Renal pelvis (tissue), 12 donors: ENCODE data around the gene DENND6A. TPM values are rescaled to one million over a fixed set of nuclear protein-coding genes. Genes with fewer than 3 reads are reported as not detected.
"Not testable (repeated sequence)": the region's sequence is repeated elsewhere in the genome, so short reads cannot be mapped to it uniquely, and the experiment has no call there.

ENCODE experiments used
- DNase-seq: peaks from one replicate; pipeline ENCODE4 v3.0.0-alpha.2; 2013
- long read RNA-seq, 16 experiments: transcript quantifications; one replicate each; lab custom pipeline, GENCODE V29; 2026
- polyA plus RNA-seq, 3 donors: library from polyadenylated mRNA; unstranded; fragments of 120-200 nt; gene quantifications; one replicate each; pipeline ENCODE4 v1.2.1, GENCODE V29; 2013; ENCODE audit not compliant: insufficient read length in 3 of 3

Gene DENND6A, protein sequence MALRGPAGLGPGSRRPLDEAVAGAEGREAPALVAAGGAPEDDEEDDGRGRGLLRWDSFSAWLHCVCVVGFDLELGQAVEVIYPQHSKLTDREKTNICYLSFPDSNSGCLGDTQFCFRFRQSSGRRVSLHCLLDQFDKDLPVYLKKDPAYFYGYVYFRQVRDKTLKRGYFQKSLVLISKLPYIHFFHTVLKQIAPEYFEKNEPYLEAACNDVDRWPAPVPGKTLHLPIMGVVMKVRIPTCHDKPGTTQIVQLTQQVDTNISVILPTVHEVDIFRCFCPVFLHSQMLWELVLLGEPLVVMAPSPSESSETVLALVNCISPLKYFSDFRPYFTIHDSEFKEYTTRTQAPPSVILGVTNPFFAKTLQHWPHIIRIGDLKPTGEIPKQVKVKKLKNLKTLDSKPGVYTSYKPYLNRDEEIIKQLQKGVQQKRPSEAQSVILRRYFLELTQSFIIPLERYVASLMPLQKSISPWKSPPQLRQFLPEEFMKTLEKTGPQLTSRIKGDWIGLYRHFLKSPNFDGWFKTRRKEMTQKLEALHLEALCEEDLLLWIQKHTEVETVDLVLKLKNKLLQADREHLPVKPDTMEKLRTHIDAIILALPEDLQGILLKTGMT
- 10 to 100 TPM; 25.9 to 30.1 (median 29.4) TPM for polyA plus RNA-seq
- long read RNA-seq, donor 1, partial matches to known transcripts, result 0 of 2 reads
- long read RNA-seq, donor 1, other reads (novel, unspliced or antisense), result 0 of 2 reads
- long read RNA-seq, donor 2, result 0 reads
- long read RNA-seq, donor 3, result 0 reads
- long read RNA-seq, donor 4, partial matches to known transcripts, result 0 of 1 reads
- long read RNA-seq, donor 4, other reads (novel, unspliced or antisense), result 0 of 1 reads
- long read RNA-seq, donor 5, result 0 reads
- long read RNA-seq, donor 6, full-length matches to known transcripts, result 1 of 1 reads
- long read RNA-seq, donor 6, partial matches to known transcripts, result 0 of 1 reads
- long read RNA-seq, donor 6, other reads (novel, unspliced or antisense), result 0 of 1 reads
- long read RNA-seq, donor 7, full-length matches to known transcripts, result 1 of 1 reads
- long read RNA-seq, donor 7, partial matches to known transcripts, result 0 of 1 reads
- long read RNA-seq, donor 7, other reads (novel, unspliced or antisense), result 0 of 1 reads
- long read RNA-seq, donor 8, result 0 reads
- long read RNA-seq, donor 9, partial matches to known transcripts, result 0 of 1 reads
- long read RNA-seq, donor 9, other reads (novel, unspliced or antisense), result 0 of 1 reads
- long read RNA-seq, donor 10, full-length matches to known transcripts, result 2 of 2 reads
- long read RNA-seq, donor 10, partial matches to known transcripts, result 0 of 2 reads
- long read RNA-seq, donor 10, other reads (novel, unspliced or antisense), result 0 of 2 reads
- long read RNA-seq, donor 11, partial matches to known transcripts, result 7 of 7 reads
- long read RNA-seq, donor 11, other reads (novel, unspliced or antisense), result 0 of 7 reads
- long read RNA-seq, donor 12, partial matches to known transcripts, result 0 of 1 reads
- long read RNA-seq, donor 12, other reads (novel, unspliced or antisense), result 0 of 1 reads
- long read RNA-seq, donor 13, result 0 reads
- long read RNA-seq, donor 14, result 0 reads
- long read RNA-seq, donor 15, full-length matches to known transcripts, result 1 of 1 reads
- long read RNA-seq, donor 15, partial matches to known transcripts, result 0 of 1 reads
- long read RNA-seq, donor 15, other reads (novel, unspliced or antisense), result 0 of 1 reads
- long read RNA-seq, donor 16, full-length matches to known transcripts, result 1 of 1 reads
- long read RNA-seq, donor 16, partial matches to known transcripts, result 0 of 1 reads
- long read RNA-seq, donor 16, other reads (novel, unspliced or antisense), result 0 of 1 reads

DNA sequence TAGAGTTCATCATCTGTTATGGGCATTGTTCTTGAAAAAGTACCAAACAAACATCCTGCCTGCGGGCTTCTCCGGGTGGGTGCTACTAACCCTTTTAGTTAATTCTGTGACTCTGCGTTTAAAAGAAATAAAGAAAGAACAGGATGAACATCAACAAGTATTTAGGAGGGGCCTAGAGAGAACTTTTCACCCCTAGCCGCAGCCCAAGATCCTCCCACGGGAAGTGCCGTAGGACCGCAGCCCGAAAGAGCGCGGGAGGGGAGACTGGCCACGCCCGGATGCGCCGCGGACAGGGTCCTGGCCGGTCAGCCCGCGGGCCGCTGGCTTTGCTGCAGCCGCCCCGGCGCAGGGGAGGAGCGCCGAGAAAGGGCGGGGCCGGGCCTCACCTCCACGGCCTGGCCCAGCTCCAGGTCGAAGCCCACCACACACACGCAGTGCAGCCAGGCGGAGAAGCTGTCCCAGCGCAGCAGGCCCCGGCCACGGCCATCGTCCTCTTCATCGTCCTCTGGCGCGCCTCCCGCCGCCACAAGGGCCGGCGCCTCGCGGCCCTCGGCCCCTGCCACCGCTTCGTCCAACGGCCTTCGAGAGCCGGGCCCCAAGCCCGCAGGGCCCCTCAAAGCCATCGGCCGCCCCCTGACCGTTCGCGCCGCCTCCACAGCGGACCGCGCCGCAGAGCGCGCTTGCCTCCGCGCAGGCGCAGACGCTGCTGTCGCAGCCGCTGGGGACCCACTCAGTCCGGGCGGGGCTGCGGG lies at the start of gene DENND6A:
Gene DENND6A (minus strand): TSS at position 682 of the 752 bp plus-strand sequence. CDS start 59 bp downstream, at position 623.
- DNase-seq, result peak; percentile 93

DNA sequence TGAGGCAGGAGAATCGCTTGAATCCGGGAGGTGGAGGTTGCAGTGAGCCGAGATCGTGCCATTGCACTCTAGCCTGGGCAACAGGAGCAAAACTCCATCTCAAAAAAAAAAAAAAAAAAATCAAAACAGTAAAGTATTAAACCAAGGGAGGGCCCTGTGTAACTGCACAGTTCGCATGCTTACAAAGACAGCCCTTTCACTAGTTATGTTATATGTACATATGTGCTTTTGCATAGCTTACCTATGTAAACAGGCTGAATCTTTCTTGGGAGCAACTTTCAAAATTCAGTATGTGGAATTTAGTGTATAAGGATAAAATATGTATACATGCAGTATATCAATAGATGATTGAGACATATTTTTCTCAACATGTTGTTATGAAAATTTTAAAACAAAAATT lies 47.1 kb upstream of the DENND6A start:
- no peak for DNase-seq

DNA sequence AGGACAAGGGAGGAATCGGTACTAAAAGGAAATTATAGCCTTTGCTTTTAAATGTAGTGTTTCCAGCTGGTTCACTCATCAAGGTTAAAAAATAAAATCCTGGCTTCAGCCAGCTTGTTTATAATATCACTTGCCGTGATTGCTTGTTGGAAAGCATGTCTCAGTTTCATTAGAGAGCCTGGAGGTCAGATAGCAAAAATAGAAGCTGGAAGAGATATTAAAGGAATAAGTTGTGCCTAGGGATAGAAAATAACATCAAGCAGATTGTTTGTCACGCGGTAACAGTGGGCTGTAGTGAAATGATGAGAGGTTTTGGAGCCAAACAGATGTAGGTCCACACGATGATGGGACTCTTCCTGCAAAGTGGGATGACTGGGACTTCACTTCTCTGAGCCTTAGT lies 45.5 kb upstream of the DENND6A start:
- no peak for DNase-seq

DNA sequence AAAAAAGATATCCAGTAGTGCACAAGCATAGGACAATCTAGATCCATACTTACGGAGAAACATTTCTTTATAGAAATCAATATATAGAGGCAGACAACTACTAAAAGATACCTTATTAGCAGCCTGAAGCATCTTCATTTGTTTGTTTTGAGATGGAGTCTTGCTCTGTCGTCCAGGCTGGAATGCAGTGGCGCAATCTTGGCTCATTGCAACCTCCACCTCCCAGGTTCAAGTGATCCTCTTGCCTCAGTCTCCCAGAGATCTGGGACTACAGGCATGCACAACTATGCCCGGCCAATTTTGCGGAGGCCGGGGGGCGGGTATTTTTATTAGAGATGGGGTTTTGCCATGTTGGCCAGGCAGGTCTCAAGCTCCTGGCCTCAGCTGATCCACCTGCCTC lies 45.0 kb upstream of the DENND6A start:
- no peak for DNase-seq

DNA sequence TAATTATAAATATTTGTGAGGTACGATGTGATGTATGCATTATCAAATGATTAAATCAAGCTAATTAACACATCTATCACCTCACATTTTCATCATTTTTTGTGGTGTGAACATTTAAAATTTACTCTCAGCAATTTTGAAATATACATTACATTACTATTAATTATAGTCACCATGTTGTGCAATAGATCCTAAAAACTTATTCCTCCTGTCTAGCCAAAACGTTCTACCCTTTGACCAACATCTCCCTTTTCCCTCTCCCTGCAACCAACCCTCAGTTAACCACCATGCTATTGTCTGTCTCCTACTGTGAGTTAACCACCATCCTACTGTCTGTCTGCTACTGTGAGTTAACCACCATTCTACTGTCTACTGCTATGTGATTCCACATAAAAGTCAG lies 42.5 kb upstream of the DENND6A start:
- DNase-seq, result no peak

DNA sequence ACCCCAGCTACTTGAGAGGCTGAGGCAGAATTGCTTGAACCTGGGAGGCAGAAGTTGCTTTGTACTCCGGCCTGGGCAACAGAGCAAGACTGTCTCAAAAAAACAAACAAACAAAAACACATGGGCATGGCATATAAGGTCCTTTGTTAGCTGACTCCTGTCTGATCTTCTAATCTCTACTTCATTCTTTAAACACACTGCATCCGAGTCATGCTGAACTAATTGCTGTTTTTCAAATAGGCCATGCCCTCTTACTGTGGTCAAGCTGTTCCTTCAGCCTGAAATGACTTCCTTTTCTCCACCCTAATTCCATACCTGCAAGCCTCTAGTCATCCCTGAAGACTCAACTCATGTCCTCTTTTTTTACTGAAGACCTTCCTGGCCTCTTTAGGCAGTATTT lies 40.9 kb upstream of the DENND6A start:
- DNase-seq, result no peak

DNA sequence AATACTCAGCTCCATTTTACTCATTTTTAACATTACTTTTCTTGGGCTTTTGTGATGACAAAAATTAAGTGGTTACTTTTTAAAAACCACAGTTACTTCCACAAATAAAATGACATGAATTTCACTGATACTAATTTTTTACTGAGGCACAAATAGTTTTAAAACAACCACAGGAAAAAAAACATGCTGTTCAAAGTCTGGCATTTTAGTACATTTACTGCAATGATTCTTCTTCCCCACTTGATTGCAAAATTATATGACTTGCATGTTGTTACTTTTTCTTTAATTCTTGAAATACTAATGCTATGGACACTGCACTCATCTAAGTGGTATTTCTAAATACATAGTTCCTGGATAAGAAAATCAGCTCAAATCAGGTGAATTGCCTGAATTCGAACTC lies 38.4 kb upstream of the DENND6A start:
- no peak for DNase-seq

DNA sequence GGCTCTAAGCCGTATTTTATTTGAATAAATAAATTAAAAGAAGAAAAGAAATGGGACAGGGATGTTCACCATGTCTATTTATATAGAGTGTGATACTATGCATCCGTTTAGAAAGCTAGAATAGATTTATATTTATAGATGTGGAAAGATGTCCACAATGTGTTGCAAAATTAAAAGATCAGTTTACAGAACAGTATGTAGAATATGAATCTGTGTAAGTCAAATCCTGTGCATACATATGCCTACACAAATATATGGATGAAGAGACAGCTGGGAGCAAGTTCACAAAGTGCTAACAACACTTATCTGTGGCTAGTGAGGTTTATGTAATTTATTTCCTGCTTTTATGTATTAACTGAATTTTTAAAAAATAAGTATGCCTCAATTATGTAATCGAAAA lies 37.8 kb upstream of the DENND6A start:
- DNase-seq, result no peak

DNA sequence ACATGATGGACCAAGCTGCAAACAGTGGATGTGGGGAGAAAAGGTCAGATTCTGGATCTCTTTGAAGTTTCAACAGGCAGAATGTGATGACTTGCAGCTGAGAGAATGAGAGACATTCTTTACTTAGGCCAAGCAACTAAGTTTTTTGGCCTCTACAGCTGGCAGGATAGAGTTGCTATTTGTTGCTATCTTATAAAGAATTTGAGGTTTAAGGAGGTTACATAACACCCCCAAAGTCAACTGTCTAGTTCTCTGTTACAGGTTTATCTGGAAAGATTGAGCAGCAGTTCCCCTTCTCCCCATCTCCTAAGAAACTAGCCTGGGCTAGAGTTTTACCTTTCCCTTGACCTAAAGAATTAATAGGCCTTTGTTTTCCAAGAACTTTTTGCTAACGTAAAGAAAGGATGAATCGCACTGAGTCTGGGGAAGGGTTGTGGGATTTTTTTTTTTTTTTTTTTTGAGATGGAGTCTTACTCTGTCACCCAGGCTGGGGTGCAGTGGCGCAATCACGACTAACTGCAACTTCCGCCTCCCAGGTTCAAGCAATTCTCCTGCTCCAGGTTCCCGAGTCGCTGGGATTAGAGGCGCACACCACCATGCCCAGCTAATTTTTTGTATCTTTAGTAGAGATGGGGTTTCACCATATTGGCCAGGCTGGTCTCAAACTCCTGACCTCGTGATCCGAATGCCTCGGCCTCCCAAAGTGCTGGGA lies 36.6 kb upstream of the DENND6A start:
- DNase-seq, result no peak

DNA sequence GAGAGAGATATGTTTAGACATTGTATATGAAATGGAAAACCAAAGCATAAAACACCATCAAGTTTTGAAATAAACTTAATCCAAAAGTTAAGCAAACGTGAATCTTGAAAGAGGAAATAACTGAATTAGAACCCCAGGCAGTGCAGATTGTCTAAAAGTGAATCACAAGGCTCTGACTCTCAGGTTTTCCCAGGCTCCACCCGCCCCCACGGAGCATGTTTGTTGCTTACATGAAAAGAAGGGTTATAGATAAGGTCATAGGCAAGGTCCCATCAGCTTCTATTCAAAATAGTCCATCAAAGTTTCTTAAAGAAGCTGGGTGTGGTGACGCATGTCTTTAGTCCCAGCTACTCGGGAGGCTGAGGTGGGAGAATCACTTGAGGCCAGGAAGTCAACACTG lies 34.2 kb upstream of the DENND6A start:
- no peak for DNase-seq

DNA sequence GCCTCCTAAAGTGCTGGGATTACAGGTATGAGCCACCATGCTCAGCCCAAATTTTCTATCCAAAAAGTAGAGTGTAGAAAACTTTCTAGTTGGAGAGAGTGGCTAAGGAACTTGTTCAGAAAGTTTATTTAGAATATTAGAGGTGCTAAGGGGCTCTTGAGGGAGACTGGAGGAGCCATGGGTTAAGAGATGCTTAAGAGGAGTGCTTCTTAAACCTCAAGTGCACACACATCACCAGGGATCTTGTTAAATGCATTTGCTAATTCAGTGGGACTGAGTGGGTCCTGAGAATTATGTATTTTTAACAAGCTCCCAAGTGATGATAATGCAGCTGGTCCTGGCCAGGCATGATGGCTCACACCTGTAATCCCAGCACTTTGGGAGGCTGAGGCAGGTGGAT lies 33.5 kb upstream of the DENND6A start:
- no peak for DNase-seq

DNA sequence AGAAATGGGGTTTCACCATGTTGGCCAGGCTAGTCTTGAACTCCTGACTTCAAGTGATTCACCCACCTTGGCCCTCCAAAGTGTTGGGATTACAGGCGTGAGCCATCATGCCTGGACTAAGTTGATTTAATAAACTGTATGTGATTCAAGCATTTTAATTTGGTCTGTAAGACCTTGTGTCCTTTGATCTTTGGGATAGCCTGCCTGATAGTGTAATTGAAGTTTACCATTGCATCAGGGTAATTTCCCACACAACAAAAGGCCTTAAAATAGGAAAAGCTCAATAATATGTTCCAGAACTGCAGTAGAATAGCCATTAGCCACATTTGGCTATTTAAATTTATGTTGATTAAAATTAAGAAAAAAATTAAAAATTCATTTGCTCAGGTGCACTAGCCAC lies 25.2 kb upstream of the DENND6A start:
- no peak for DNase-seq

DNA sequence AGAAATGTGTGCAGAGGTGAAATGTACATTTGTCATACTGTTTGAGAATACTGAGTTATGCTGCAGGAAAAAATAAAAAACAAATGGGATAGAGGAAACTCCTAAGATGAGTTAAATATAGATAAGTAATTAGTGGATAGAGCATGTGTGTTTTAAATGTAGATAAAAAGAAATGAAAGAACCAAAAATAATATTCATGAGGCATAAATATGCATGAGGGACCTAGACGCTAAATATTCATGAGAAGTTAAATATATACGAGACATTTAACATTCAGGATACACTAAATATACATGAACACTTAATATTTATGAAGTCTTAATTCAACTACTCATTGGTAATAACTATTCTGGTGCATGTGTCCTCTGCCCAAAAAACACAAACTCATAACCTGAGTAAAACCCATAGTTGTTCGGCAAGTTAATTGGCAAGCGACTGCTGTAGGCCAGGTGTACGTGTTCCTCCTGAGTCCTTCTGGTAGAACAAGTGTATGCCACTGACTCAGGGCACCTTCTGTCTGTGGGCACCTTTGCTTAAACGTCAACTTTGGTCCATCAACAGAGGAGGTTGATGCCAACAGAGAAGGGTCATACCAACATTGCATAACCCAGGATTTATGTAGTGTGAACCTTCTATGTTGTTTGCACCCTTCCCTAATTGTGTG lies 24.5 kb upstream of the DENND6A start:
- DNase-seq, result no peak

DNA sequence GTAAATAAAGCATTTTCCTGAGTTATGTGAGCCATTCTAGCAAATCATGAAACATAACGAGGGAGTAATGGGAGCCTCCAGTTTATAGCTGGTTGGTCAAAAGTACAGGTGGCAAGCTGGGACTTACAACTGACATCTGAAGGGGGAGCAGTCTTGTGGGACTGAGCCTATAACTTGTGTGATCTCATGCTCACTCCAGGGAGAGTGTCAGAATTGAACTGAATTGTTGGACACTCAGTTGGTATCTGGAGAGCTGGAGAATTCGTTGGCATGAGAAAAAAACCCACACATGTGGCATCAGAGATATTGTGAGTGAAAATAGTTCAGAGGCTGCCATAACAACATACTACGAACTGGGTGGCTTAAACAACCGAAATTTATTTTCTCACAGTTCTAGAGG lies 22.8 kb upstream of the DENND6A start:
- DNase-seq, result no peak

DNA sequence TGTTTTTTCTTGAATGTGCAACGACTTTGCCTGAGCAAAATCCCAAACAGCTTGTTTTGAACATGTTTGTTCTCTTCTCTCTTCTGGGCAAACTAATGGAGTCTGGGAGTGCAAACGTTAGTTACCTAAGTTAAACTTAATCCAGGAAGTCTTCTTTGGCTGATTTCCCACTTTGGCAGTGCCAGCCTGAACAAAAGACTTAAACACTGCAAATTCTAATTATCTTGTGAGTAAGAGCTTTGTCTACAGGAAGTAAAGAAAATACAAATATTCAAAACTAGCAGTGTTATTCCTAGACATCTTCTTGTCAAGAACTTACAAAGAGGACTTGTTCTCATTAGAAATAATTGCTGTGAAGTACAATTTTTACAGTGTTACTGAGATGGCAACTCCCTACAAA lies 16.7 kb upstream of the DENND6A start:
- DNase-seq, result no peak

DNA sequence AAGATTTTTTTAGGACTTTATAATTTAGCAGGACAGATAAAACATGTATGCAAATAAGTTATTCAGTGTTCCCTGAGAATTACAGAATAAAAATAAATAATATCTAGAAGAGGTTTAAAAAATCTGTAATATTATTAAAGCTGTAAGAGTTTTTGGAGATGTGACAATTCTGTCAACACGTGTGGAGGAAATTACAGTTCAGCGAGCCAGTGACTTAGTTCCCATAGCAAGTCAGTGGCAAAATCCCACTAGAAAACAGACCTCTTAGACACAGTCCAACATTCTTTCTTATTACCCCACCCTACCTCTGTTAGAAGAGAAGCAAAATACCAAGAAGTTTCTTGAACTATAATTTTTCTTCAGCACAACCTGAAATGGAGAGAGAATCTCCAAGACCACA lies 16.2 kb upstream of the DENND6A start:
- no peak for DNase-seq

DNA sequence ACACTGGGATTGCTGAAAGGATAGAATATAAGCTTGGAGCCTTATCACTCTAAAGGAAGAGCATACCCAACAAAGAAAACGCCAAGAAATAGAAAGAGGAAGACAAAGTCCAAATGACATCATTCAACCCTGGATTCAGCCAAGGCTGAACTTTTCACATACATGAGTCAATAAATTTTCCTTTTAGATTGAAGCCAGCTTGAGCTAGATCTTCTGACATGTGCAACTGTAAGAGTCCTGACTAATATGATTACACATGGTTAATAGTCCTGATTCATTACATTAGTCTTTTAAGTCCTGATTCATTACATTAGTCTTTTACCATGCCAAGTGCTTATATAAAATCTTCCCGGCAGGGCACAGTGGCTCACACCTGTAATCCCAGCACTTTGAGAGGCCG lies 13.6 kb upstream of the DENND6A start:
- no peak for DNase-seq

DNA sequence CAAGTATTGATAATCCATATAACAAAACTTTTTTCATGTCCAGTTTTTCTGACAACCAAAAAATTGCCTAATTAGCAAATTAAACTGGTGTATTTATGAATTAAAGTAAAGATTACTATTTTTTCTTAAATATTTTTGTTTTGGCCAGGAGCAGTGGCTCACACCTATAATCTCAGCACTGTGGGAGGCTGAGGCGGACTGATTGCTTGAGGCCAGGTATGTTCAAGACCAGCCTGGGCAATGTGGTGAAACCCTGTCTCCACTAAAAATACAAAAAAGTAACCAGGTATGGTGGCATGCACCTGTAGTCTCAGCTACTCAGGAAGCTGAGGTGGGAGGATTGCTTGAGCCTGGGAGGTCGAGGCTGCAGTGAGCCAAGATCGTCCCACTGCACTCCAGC lies 12.5 kb upstream of the DENND6A start:
- not testable (repeated sequence) for DNase-seq

DNA sequence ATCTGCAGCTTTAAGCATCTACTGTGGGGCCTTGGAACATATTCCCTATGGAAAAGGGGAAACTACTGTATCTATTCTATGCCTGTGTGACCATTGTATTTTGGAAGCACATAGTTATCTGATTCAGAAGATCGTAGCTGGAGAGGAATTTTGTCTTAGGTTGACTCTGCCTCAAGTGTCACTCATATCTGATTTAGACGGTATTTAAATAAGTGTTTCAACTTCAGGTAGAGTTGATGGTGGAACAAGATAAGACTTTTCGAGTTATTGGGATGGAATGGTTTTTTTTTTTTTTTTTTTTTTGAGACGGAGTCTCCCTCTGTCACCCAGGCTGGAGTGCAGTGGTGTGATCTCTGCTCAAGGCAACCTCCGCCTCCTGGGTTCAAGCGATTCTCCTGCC lies 8.9 kb upstream of the DENND6A start:
- DNase-seq, result no peak
